Activated CD4-positive, alpha-beta T cell treated with anti-CD3 and anti-CD28 coated beads for 36 hours (primary cell): ENCODE results near the gene LRP8. TPM values are rescaled to one million over a fixed set of nuclear protein-coding genes. Genes with fewer than 3 reads are reported as not detected.

ENCODE experiments used
- ATAC-seq: fragments of 200-7000 bp; cut with Tn5 transposase; one replicate; pipeline ENCODE4 v1.10.0; 2021; ENCODE audit warnings: mild to moderate bottlenecking, moderate library complexity
- CTCF ChIA-PET: fragments of 350-600 bp; sonication (Branson Sonifier 250); formaldehyde crosslinking; loops from one replicate; lab custom pipeline; 2021; ENCODE audit warnings: antibody characterized with exemption; lab: Charles Lee
- POLR2A ChIA-PET: fragments of 350-600 bp; sonication (Branson Sonifier 250); formaldehyde crosslinking; loops from one replicate; lab custom pipeline; 2021; ENCODE audit warnings: antibody characterized with exemption, inconsistent platforms; lab: Charles Lee
- DNase-seq: peaks from one replicate; pipeline ENCODE4 v3.0.0-alpha.2; 2020
- H3K27ac Mint-ChIP-seq: one replicate; pipeline ENCODE4 v1.8.0; 2021; ENCODE audit warnings: mixed read lengths
- H3K27me3 Mint-ChIP-seq: one replicate; pipeline ENCODE4 v1.8.0; 2021; ENCODE audit warnings: mixed read lengths
- H3K36me3 Mint-ChIP-seq: one replicate; pipeline ENCODE4 v1.8.0; 2021; ENCODE audit warnings: low read depth, mixed read lengths
- H3K4me1 Mint-ChIP-seq: one replicate; pipeline ENCODE4 v1.8.0; 2021; ENCODE audit warnings: mixed read lengths
- H3K4me3 Mint-ChIP-seq: one replicate; pipeline ENCODE4 v1.8.0; 2021; ENCODE audit warnings: mild to moderate bottlenecking, moderate library complexity, mixed read lengths
- H3K9me3 Mint-ChIP-seq: one replicate; pipeline ENCODE4 v1.8.0; 2021; ENCODE audit warnings: low read depth, mixed read lengths
- intact Hi-C, 2 experiments: fragments of 100-400 bp; cut with DNase I in 1 of 2; cut with micrococcal nuclease in 1 of 2; formaldehyde crosslinking; loops; one replicate each; pipeline versions ENCODE4 v1.14.2 to v1.15.1; 2022 to 2024; cut with DNase I, micrococcal nuclease
- total RNA-seq, 2 experiments: library from RNA; stranded (reverse); gene quantifications; one replicate each; pipeline ENCODE4 v1.2.3, GENCODE V29; 2021

Gene LRP8
- total RNA-seq, 2 experiments from 2014 or later: 40.6 to 46.5 TPM

DNA sequence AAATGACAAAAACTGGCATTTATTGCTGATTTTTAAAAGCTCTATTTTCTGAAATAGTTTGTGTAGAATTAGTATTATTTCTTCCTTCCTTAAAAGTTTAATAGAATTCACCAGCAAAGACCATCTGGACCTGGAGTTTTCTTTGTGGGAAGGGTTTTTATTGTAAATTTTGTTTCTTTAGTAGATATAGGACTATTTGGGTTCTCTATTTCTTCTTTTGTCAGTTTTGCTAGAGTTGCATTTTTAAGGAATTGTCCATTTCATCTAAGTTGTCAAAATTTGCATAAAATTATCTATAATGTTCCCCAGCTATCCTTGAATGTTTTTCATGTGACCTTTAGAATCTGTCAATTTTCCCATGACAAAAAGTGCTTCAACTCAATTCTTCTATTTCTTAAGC is 28.8 kb upstream of the LRP8 start:
- intact Hi-C loops: no loop called here
- H3K27me3 Mint-ChIP-seq: no peaks in the 10 kb centered on the region
- no peaks in the 10 kb centered on the region for H3K4me1 Mint-ChIP-seq
- no peak overlapping the region for H3K27ac Mint-ChIP-seq
- H3K4me3 Mint-ChIP-seq: no peak overlapping the region
- peaks cover 4% of the 10 kb centered on the region for H3K36me3 Mint-ChIP-seq
- no peak for DNase-seq
- POLR2A ChIA-PET: no interaction called here
- ATAC-seq: no peak
- H3K9me3 Mint-ChIP-seq: peaks cover 8% of the 10 kb centered on the region
- CTCF ChIA-PET: interaction anchor here (0.6 kb wide), 1 partner anchor 482 kb away, joined by 4 read pairs; no protein-coding TSS in a partner anchor

DNA sequence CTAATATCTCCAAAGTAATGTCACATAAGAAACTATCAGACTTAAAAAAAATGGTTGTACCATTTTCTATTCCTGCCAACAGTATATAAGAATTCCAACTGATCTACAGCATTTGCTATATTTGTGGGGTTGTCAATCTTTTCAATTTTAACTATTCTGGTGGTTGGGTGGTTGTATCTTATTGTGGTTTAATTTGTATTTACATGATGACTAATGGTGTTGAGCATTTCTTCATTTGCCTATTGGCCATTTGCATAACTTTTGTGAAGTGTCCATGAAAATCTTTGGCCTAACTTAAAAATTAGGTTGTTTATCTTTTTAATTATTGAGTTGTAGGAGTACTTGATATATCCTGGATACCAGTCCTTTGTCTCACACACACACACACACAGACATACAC is 26.2 kb upstream of the LRP8 start:
- no peak overlapping the region for H3K27ac Mint-ChIP-seq
- intact Hi-C loops: no loop called here
- ChIA-PET CTCF (interaction anchor here (0.6 kb wide), 1 partner anchor 43 kb away, joined by 4 read pairs; no protein-coding TSS in a partner anchor), POLR2A (no interaction called here)
- H3K36me3 Mint-ChIP-seq: peaks cover 4% of the 10 kb centered on the region
- ATAC-seq (no peak), DNase-seq (no peak)
- H3K4me3 Mint-ChIP-seq: no peak overlapping the region
- no peaks in the 10 kb centered on the region for H3K4me1 Mint-ChIP-seq
- peaks cover 8% of the 10 kb centered on the region for H3K9me3 Mint-ChIP-seq
- H3K27me3 Mint-ChIP-seq: no peaks in the 10 kb centered on the region

DNA sequence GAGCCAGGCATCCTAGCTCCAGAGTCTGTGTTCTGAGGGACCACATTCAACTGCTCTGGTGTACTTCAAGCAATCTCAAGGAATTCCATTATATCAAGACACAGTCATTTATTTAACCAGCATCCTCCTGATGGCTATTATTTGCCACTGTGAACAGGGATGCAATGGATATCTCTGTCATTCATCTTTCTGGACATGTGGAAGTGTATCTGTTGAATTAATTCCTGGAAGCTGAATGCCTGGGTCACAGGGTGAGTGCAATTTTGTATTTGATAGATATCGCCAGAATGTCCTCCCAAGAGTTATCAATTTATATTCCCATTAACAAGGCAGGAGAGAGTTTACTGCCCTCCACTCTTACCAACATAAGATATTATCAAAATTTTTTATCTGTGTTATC is 24.7 kb upstream of the LRP8 start:
- ATAC-seq (no peak), DNase-seq (no peak)
- Mint-ChIP-seq H3K9me3 (peaks cover 4% of the 10 kb centered on the region), H3K36me3 (peaks cover 4% of the 10 kb centered on the region), H3K27ac (no peak overlapping the region), H3K4me3 (no peak overlapping the region), H3K4me1 (no peaks in the 10 kb centered on the region), H3K27me3 (no peaks in the 10 kb centered on the region)
- ChIA-PET CTCF (no interaction called here), POLR2A (no interaction called here)
- intact Hi-C loops: no loop called here

DNA sequence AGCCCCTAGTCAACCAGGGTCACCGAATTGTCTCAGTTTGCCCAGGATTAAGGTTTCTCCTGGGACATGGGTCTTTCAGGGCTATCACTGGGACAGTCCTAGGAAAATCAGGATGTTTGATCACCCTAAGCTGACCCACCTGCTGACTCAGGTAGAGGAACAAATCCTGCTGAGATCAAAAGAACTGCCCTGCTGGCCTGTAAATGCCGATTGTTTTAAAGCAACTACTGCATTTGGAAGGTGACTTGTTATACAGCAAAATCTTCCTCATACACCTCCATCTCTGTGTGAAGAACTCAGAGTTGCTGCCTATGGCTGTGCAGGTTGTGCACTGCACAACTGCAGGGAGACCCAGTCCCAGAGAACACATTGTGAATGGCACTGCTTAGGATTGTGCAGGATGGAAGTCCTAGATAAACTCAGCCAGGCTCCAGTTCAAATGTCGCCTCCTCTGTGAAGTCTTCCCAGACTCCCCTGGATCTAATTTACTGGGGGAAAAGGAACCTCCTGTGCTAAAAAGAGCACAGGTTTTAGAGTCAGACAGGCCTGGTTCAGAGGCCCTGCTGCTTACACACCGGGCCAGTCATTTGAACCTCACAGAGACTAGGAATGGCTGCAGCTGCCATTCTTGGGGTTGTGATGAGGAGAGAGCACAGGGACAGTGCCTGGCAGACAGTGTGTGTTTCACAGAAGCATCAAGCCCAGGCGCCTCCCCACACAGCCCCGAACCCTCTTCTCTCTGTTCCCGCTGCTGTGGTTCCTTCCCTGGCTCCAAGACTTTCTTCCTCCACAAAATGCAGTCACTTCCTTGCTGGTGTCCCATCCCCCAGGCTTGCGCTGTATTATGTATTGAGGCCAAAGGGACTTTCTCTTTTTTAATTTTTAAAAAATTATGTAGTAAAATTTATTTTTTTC is 23.2 kb upstream of the LRP8 start:
- no peak overlapping the region for H3K4me3 Mint-ChIP-seq
- H3K27me3 Mint-ChIP-seq: no peaks in the 10 kb centered on the region
- H3K4me1 Mint-ChIP-seq: no peaks in the 10 kb centered on the region
- intact Hi-C loops: no loop called here
- no peaks in the 10 kb centered on the region for H3K36me3 Mint-ChIP-seq
- ATAC-seq (no peak), DNase-seq (no peak)
- ChIA-PET POLR2A (no interaction called here), CTCF (no interaction called here)
- H3K27ac Mint-ChIP-seq: no peak overlapping the region
- no peaks in the 10 kb centered on the region for H3K9me3 Mint-ChIP-seq

DNA sequence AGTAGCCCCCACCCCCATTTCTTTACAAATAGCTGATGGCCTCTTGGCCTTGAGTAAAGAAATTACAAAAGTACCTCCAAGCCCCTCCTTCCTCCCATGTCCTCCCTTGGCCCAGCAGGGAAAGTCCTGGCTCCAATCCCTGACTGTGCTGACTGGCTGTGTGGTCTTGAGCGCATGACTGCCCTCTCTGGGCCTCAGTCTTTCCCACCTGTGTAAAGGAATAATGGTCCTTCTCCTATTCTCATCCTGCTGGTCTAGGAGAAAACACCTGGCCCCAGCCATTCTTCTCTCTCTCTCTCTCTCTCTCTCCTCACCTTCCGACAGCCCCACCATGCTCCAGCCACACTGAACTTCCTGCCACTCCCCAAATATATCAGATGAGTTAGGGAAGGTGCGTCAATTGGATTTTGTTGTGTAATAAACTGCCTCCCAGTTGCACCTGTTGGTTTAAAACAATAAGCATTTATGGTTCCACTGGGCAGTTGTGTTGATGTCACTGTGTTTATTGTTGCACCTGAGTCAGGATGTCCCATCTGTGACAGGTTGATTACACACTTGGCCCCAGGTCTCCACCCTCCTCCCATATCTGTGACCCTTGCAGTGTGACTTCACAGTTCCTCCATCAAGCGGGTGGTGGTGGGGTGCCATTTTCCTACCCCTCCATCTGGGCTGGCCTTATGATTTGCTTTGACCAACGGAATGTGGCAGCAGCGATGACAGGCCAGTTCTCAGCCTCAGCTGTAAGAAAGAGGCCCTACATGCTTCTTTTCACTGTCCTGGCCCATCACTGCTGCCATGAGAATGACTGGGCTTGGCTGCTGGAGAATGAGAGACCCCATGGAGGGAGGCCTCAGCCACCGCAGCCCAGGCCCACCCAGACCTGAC is 22.3 kb upstream of the LRP8 start:
- no peak for DNase-seq
- no peak for ATAC-seq
- CTCF ChIA-PET: no interaction called here
- POLR2A ChIA-PET: no interaction called here
- Mint-ChIP-seq H3K27ac (no peak overlapping the region), H3K27me3 (no peaks in the 10 kb centered on the region), H3K9me3 (no peaks in the 10 kb centered on the region), H3K36me3 (no peaks in the 10 kb centered on the region), H3K4me1 (no peaks in the 10 kb centered on the region), H3K4me3 (no peak overlapping the region)
- intact Hi-C loops: no loop called here

DNA sequence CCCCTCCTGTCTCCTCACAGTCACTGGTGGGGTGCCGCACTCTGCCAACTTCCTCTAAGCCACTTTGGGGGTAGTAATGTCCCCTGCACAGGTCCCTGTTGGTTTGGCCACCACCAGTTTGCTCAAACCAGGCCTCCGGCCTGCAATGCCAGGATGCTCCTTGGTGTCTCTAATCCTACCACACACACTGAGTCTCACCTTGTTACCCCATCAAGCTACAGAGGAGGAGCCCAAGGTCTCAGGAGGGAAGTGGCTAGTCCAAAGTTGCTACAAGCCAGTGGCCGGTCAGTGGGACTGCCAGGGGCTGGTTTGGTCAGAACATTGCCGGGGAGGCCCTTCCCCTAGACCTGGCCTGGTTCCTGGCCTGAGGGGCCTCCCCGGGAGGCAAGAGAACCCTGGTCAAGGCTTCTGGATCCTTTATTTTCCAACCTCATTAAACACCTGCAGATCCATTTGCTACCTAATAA is 21.5 kb upstream of the LRP8 start:
- POLR2A ChIA-PET: no interaction called here
- Mint-ChIP-seq H3K27me3 (no peaks in the 10 kb centered on the region), H3K36me3 (no peaks in the 10 kb centered on the region), H3K27ac (no peak overlapping the region), H3K9me3 (no peaks in the 10 kb centered on the region), H3K4me3 (no peak overlapping the region), H3K4me1 (no peaks in the 10 kb centered on the region)
- intact Hi-C loops: no loop called here
- ATAC-seq (no peak), DNase-seq (no peak)
- CTCF ChIA-PET: no interaction called here

DNA sequence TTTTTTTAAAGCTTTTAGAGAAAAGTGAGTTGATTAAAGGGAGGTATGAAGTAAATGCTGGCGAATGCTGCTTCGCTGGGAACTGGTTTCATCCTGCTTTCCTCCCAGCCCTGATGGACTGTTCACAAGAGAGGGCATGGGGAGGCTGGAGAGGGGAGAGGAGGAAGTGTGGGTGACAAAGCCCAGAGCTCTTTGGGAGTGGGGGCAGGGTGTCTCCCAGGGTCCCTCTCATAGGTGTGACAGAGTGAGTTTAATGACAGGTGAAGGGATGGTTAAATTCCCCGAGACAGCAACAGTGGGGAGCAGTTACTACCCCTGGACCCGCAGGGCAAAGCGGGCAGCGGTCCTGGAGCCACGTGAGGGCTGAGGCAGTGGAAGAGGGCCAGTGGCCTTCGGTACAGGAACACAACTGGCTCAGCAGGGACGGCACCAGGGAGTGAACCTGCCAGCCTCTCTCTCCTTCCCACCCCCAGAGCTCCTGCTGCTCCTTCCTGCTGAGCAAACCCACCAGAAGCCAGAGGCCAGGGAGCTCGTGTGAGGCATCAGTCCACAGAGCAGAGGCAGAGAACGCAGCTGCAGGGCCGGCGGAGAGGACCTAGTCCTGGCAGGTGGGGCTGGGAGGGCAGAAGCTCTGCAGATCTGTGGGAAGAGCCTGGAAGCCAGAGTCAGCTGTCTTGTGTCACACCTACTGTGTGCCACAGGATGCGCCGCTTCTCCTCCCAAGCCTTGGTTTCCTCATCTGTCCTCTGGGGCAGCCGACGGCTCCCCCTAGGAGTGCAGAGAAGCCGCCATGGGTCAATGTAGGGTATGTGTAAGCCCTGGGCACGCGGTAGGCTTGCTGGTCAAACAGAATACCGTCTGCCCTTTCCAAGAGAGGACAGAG is 20.9 kb upstream of the LRP8 start:
- H3K27ac Mint-ChIP-seq: no peak overlapping the region
- H3K36me3 Mint-ChIP-seq: no peaks in the 10 kb centered on the region
- no peak for ATAC-seq
- H3K27me3 Mint-ChIP-seq: no peaks in the 10 kb centered on the region
- no peaks in the 10 kb centered on the region for H3K9me3 Mint-ChIP-seq
- ChIA-PET CTCF (no interaction called here), POLR2A (no interaction called here)
- H3K4me3 Mint-ChIP-seq: no peak overlapping the region
- DNase-seq: no peak
- H3K4me1 Mint-ChIP-seq: no peaks in the 10 kb centered on the region
- intact Hi-C loops: no loop called here

DNA sequence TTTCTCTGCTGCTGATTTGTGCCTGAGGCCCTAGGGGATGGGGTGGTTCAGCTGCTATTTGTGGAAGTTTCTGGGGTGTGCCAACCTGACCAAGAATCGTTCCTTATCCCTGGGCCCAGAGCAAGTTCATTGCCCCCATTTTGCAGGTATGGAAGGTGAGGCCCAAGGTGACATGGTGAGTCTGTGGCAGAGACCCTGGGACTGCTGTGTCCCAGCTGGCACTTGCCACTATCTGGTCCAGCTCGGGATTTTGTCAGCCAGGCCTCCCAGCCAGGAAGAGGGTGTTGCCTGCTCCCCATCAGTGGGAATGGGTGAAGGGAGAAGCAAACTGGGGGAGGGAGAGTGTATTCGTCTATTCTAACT is 18.9 kb upstream of the LRP8 start:
- intact Hi-C loops: no loop called here
- no peak overlapping the region for H3K4me3 Mint-ChIP-seq
- ATAC-seq: no peak
- H3K4me1 Mint-ChIP-seq: no peaks in the 10 kb centered on the region
- ChIA-PET POLR2A (no interaction called here), CTCF (no interaction called here)
- H3K9me3 Mint-ChIP-seq: peaks cover 4% of the 10 kb centered on the region
- H3K27me3 Mint-ChIP-seq: no peaks in the 10 kb centered on the region
- no peaks in the 10 kb centered on the region for H3K36me3 Mint-ChIP-seq
- no peak for DNase-seq
- no peak overlapping the region for H3K27ac Mint-ChIP-seq

DNA sequence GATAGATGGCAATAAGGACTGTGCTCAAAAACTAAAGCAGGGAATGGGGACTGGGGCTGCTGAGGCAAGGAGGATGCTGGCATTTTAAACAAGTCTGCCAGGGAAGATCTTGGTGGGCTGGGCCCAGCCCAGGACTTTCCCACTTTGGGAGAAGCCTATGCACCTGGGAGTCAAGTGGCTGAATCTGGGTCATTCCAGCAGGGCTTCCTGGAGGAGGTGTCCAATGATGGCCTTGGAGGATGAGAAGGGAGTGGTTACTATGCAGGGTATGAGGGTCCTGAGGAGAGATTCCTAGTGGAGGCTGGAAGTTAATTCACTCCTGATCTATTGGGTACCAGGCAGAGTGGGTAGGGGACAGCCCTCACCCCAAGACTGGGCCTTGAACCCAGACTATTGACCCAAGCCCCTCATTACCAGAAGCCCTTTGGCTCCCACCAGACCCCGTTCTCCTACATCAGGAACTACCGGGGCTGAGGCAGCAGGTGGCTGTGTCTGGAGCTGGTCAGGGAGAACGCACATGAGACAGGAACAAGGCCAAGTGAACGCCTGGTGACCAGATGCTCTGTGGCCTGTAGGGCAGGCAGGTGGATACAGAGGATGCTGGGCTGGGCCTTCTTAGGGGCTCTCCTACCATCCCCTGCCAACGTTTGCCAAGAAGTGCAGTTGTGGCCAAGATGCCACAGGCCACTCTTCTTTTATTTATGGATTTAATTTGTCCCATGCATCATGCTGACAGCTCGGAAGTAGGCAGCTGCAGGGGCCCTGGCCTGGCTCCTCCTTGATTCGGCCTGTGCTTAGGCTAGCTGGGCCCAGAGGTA is 18.3 kb upstream of the LRP8 start:
- intact Hi-C loops: no loop called here
- Mint-ChIP-seq H3K9me3 (peaks cover 10% of the 10 kb centered on the region), H3K4me3 (no peak overlapping the region), H3K27ac (no peak overlapping the region), H3K27me3 (no peaks in the 10 kb centered on the region), H3K36me3 (peaks cover 4% of the 10 kb centered on the region), H3K4me1 (peaks cover 4% of the 10 kb centered on the region)
- CTCF ChIA-PET: no interaction called here
- no peak for DNase-seq
- no peak for ATAC-seq
- POLR2A ChIA-PET: no interaction called here

DNA sequence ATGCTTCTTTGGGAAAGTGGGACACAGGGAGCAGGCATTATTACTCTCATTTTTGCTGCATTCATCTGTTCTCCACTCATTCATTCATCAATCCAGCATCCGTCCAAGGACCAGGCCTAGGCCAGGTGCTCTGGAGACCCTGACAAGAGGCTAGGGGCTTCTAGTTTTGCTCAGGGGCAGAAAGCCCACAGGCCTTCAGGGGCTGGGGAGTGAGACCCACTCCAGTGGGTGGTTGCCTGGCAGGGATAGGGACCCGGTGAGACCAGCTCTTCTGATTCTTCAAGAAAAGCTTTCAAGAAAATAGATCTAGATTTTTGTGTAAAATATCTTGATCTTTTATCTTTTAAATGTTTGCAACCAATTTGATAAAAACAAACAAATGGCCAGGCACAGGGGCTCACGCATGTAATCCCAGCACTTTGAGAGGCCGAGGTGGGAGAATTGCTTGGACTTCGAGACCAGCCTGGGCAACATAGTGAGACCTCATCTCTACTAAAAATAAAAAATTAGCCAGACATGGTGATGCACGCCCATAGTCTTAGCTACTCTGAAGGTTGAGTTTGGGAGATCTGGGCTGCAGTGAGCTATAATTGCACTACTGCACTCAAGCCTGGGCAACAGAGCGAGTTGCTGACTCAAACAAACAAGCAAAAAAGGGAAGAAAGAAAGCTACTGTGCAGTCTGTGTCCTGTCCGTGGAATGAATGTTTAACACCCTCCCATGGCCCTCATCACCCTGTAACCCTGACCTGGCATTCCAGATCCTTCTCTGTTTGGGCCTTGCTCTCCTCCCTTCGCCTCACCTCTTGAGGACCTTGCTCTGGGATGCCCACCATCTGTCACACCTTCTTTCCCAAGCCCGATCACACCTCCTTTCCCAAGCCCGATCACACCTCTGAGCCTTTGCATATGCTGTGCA is 17.3 kb upstream of the LRP8 start:
- H3K36me3 Mint-ChIP-seq: peaks cover 6% of the 10 kb centered on the region
- ATAC-seq (no peak), DNase-seq (no peak)
- intact Hi-C loops: no loop called here
- CTCF ChIA-PET: no interaction called here
- POLR2A ChIA-PET: no interaction called here
- peaks cover 17% of the 10 kb centered on the region for H3K9me3 Mint-ChIP-seq
- no peaks in the 10 kb centered on the region for H3K27me3 Mint-ChIP-seq
- H3K4me1 Mint-ChIP-seq: peaks cover 13% of the 10 kb centered on the region
- H3K27ac Mint-ChIP-seq: no peak overlapping the region
- H3K4me3 Mint-ChIP-seq: no peak overlapping the region
